Erythroblast (primary cell): ENCODE results near the gene VDAC2.
A peak's percentile ranks its signal among the peaks of the same experiment; 100 is the strongest.
"Not testable (repeated sequence)": the region's sequence is repeated elsewhere in the genome, so short reads cannot be mapped to it uniquely, and the experiment has no call there.

Experiments
- DNase-seq, 2 experiments: peaks; one replicate each; lab custom pipeline; 2025; lab: John Stamatoyannopoulos, UW
- GATA1 ChIP-seq: IDR thresholded peaks from 2 replicates; pipeline ENCODE4 v1.6.1; 2011; ENCODE audit warnings: low read depth, mild to moderate bottlenecking, control low read depth, low read length, moderate library complexity
- POLR2A ChIP-seq: IDR thresholded peaks from 2 replicates; pipeline ENCODE4 v1.6.1; 2011; ENCODE audit warnings: mild to moderate bottlenecking, low read length

The VDAC2 gene

DNA sequence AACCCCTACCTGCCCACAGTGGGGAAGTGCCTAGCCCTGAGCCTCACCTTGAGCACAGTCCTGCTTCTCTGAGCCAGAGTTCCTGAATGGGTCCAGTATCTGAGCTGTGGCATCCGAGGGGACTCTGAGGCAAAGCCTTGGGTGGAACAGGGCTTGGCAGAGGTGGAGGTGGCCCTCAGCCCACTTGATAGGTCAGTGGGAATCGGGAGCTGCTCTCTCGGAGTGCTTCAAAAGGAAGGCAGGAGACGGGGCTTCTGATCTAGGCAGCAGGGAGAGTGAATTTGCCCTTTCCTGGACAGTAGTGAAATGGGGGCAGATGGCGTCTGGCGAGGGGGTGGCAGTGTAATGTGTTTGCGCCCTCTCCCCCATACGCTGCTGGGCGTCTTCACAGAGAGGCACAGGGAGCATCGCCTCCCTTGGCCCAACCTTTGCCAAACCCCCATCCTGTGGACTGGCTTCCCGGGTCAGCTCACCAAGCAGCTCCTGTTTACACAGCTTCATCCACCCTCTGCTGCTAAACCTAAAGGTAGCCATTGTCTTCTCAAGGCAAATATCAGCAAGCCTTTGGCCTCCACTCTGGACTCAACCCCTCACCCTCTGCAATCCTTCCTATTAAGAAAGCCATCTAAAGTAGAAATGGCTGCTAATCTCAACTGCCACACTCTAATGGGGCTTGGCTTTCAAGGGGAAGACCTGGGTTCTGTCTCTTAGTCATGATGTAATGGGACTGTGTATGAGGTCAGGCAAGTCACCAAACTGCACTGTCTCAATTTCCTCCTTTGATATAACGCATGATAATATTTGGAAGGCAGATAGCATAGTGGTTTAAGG is 21.1 kb upstream of the VDAC2 start:
- TF ChIP-seq GATA1: no peak
- TF ChIP-seq POLR2A: no peak
- DNase-seq: peak in 1 of 2 experiments; percentile 30

- TF ChIP-seq GATA1: no peak
- TF ChIP-seq POLR2A: no peak
- DNase-seq: peak; percentile 40 to 77
These were observed 18.6 kb upstream of the VDAC2 start for GRCh38 chr10:75191821-75192568.

- not testable (repeated sequence) for DNase-seq
These were observed 16.0 kb upstream of the VDAC2 start for GRCh38 chr10:75194625-75195024.

DNA sequence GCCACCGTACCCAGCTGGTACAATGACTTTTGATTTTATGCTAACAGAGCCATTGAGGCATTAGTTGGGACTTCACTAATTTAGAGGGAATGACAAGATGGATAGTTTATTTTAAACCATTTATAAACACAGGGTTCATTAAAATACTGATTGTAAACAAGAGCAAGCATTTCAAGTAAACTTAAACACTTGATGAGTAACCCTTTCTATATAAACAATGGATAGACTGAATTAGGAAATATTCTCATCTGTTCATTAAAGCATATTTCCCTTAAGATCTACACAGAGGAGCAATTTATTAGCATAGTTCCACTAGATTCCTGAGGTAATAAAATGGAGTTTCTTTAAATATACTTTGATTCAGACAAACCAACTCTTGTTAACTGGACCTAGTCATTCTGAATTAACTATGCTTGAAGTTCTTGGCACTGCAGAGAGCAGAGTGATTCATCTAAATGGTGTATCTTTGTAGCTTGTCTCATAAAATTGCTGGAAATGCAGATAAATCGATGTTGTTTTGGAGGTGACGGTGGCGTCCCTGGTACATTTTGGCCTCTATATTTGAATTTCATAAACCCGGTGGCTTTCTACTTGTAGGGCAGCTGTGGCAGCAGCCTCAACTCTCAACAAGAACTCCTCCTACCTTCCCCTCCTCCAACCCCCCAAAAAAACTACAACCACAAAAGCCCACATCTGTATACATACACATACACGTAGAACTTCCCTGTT is 15.4 kb upstream of the VDAC2 start:
- peak in 1 of 2 experiments; percentile 30 for DNase-seq
- TF ChIP-seq POLR2A: no peak
- no peak for TF ChIP-seq GATA1

DNA sequence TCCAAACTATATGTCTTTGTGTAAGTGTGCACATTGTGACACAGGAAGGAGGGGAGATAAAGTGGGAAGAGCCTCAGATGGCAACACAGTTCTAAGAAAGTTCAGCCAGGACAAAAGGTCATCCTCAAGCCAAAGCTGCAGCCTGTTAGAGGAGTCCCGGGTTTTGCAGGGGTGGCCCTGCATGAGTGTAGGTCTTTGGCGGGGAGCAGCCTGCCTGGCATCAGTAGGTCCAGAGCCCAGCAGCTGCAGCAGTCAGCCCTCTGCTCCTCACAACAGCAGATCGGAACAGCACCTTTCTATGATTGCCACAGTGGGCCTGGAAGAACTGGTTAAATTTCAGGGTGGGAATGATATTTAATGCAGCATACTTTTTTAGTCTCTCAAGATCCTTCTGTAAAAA is 13.5 kb upstream of the VDAC2 start:
- no peak for DNase-seq
- TF ChIP-seq GATA1 (no peak), POLR2A (no peak)

DNA sequence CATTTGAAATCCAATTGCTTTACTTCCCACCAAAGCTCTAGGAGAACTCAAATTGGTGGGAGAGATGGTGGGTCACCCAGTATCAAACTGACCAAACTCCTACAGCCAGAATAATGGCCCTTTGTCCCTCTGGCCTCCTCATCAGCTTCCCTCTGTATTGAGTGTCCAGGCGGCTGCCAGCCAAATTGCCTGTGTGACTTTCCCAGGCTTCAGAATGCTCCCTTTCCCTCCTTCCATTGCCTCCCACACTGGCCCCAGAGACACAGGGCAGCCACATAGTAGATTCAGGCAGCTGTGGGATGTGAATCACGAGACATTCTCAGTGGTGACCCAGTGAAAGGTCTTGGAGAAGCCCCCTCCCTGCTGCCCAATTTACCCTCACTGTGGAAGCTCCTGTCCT is 12.7 kb upstream of the VDAC2 start:
- DNase-seq: no peak
- TF ChIP-seq GATA1: no peak
- TF ChIP-seq POLR2A: no peak

DNA sequence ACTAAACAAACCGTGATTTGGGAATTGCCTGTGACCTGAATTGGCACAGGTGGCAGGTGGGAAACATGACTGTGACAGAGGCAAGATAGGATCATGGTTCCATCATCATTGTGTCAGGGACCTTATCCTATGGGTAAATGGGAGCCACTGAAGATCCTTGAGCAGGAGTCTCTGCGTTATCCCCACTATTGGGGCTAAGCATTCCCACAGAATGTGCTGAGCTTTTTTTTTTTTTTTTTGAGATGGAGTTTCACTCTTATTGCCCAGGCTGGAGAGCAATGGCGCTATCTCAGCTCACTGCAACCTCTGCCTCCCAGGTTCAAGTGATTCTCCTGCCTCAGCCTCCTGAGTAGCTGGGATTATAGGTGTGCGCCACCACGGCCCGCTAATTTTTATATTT is 10.6 kb upstream of the VDAC2 start:
- not testable (repeated sequence) for DNase-seq

DNA sequence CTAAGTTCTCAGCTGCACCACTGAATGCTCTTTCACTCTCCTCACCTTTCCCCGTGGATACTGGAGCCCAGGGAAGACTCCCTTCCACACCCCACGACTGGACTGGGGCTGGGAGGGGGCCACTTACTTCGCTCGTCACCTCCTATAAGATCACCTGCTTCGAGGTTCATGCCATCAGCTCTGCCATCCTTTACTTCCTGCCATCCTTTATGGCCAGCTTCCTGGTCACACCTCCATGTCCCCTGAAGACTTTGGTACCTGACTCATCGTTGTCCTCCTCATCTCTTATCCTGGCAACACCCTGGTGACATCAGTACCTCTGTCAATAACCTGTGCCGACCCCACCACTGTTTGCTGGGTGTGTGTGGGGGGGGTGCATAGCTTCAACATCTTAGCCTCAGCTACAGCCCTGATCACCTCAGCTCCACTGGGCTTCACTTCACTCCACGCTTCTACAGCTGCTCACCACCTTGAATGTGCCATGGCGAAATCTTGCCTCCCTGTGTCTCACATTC is 8.7 kb upstream of the VDAC2 start:
- peak; percentile 20 to 60 for DNase-seq
- TF ChIP-seq POLR2A (no peak), GATA1 (no peak)

DNA sequence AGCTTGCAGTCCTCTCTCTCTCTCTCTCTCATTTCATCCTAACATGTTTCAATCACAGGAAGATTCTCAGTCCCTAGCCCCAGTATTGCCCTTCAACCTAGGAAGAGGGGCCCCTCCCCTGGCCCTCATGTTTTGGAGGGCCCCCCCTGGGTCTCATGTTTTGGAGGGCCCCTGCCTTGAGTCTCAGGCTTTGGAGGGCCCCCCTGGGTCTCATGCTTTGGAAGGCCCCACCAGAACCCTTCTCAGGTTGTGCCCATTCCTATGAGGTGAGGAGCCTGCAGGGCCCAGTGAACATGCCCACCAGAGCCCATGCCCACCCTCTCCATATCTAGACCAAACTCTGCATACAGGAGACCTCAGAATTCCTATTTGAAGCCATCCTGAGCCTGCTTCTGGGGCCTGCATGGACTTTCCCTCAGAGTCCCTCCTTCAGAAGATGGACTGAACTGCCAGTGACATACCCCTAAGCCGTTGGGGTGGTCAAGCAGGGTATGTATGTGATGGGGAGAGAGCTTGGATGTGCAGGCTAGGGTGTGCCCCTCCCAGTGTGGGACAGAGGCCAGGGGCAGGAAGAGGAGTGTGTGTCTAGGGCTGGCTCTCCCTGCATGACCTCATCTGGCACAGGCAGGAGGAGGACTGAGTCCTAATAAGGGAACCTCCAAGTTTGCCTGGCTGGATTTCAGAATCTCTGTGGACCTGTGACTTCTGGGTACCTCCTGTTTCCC is 8.1 kb upstream of the VDAC2 start:
- DNase-seq: peak; percentile 6 to 65

GRCh38 chr10:75203046-75203620 is 7.5 kb upstream of the VDAC2 start:
- not testable (repeated sequence) for DNase-seq

More for the DNA sequence above, 8.1 kb upstream of the VDAC2 start:
- TF ChIP-seq POLR2A: no peak
- TF ChIP-seq GATA1: no peak

- TF ChIP-seq GATA1: no peak
- no peak for TF ChIP-seq POLR2A
These were observed 6.9 kb upstream of the VDAC2 start for GRCh38 chr10:75203724-75204123.

DNA sequence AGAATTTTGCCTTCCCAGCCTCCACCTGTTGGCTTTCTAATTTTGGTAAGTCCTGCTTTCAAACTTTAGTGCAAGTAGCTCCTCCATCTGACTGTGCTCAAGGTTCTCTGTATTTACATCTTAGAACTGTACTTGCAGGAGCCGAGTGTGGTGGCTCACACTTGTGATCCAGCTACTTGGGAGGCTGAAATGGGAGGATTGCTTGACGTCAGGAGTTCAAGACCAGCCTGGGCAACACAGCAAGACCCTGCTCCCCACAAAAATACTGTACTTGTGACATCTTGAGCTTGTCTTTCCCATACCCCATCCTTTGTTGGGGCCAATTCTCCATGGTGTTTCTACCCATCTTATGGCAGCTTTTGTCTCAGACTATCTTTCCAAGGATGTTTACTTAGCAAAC is 4.7 kb upstream of the VDAC2 start:
- no peak for TF ChIP-seq POLR2A
- no peak for TF ChIP-seq GATA1
- no peak for DNase-seq

More at GRCh38 chr10:75203724-75204123, 6.9 kb upstream of the VDAC2 start:
- DNase-seq: no peak

DNA sequence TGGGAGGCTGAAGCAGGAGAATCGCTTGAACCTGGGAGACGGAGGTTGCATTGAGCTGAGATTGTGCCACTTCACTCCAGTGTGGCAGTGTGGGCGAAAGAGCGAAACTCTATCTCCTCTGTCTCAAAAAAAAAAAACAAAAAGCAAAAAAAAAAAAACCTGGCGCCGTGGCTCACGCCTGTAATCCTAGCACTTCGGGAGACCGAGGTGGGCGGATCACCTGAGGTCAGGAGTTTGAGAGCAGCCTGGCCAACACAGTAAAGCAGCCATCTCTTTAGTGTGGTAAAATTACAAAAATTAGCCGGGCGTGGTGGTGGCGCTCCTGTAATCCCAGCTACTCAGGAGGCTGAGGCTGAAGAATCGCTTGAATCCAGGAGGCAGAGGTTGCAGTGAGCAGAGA is 4.0 kb upstream of the VDAC2 start:
- not testable (repeated sequence) for DNase-seq
